Fibroblast of lung (primary cell): Measurements from ENCODE around the gene SLC44A4.

ENCODE experiments used
- CTCF ChIP-seq, 2 donors: IDR thresholded peaks in 1 of 2; conservative IDR thresholded peaks in 1 of 2; 1 replicate in 1 of 2; 2 replicates in 1 of 2; pipeline ENCODE4 v1.5.1; 2011 to 2012; ENCODE audit warnings: low read length in 2 of 2, control low read depth in 1 of 2, inconsistent platforms in 1 of 2, low read depth in 1 of 2, mild to moderate bottlenecking in 1 of 2
- EZH2 ChIP-seq: IDR thresholded peaks from 2 replicates; pipeline ENCODE4 v1.5.1; 2012; ENCODE audit warnings: low read length, control low read depth, mild to moderate bottlenecking; ENCODE audit errors: missing control alignments

- TF ChIP-seq CTCF (conservative IDR thresholded peaks at IDR 0.05 in 1 of 2, IDR thresholded peaks at IDR 0.05 in 1 of 2; ENCODE audit: low read depth in 1 of 2, low read length in 2 of 2) (no peak), EZH2 (no peak)
Measured at GRCh38 chr6:31819871-31820299, 58.9 kb downstream of the SLC44A4 start.
